ENCODE measurements around the gene KRTAP3-3.
A peak's percentile ranks its signal among the peaks of the same experiment; 100 is the strongest.

The KRTAP3-3 gene

GRCh38 chr17:41015454-41015853 is 21.5 kb upstream of the KRTAP3-3 start:
- WGBS, result 73% methylated on average over 4 of the region's 7 CpGs
- peaks cover 1% of the 10 kb centered on the region for H3K4me1 ChIP-seq (ENCODE audit: control insufficient read depth, insufficient read depth, low read depth, low read length)

GRCh38 chr17:41013606-41014005 is 19.6 kb upstream of the KRTAP3-3 start:
- Histone ChIP-seq H3K9me3 (ENCODE audit: control insufficient read depth, low read length) (no peaks in the 10 kb centered on the region), H2AK5ac (ENCODE audit: low read length, severe bottlenecking) (no peak overlapping the region), H3K23ac (ENCODE audit: low read length in 2 of 2) (no peak overlapping the region), H2AFZ (ENCODE audit: low read depth, low read length) (no peak overlapping the region), H3K27ac (ENCODE audit: low read length, poor library complexity, severe bottlenecking) (no peak overlapping the region), H2BK15ac (ENCODE audit: low read depth, poor library complexity, severe bottlenecking) (no peak overlapping the region), H3K27me3 (ENCODE audit: control insufficient read depth in 1 of 2, insufficient read depth in 1 of 2, low read length in 2 of 2) (no peaks in the 10 kb centered on the region), H3K4me3 (ENCODE audit: insufficient read depth in 1 of 2, low read depth in 1 of 2, low read length in 2 of 2) (no peak overlapping the region), H4K91ac (ENCODE audit: low read length) (no peak overlapping the region), H3K4ac (ENCODE audit: low read depth in 1 of 2, low read length in 2 of 2) (no peak overlapping the region), H3K4me1 (ENCODE audit: control insufficient read depth, insufficient read depth, low read depth, low read length) (no peaks in the 10 kb centered on the region), H3K14ac (ENCODE audit: low read length in 2 of 2) (no peak overlapping the region), H2BK5ac (ENCODE audit: low read depth, low read length, poor library complexity, severe bottlenecking) (no peak overlapping the region), H4K8ac (ENCODE audit: low read length) (no peak overlapping the region), H3K4me2 (ENCODE audit: low read length, poor library complexity, severe bottlenecking) (no peak overlapping the region), H3K79me1 (replicated peaks; ENCODE audit: low read length, poor library complexity, severe bottlenecking) (no peaks in the 10 kb centered on the region), H2BK120ac (ENCODE audit: low read depth, low read length) (no peak overlapping the region), H3K18ac (ENCODE audit: low read depth in 1 of 2, low read length in 2 of 2) (no peak overlapping the region), H3K36me3 (ENCODE audit: control insufficient read depth in 1 of 2, insufficient read depth in 2 of 2, low read depth in 1 of 2, low read length in 2 of 2) (no peaks in the 10 kb centered on the region), H3K9ac (ENCODE audit: low read length) (no peak overlapping the region), H2BK12ac (ENCODE audit: low read length in 2 of 2) (no peak overlapping the region)
- DNase-seq, result no peak
- 17% methylated on average over 1 of the region's 1 CpG for WGBS

More at GRCh38 chr17:41015454-41015853, 21.5 kb upstream of the KRTAP3-3 start:
- no peak overlapping the region for H2BK15ac ChIP-seq (ENCODE audit: low read depth, poor library complexity, severe bottlenecking)
- H4K8ac ChIP-seq (ENCODE audit: low read length), result no peak overlapping the region
- H3K14ac ChIP-seq (ENCODE audit: low read length in 2 of 2), result no peak overlapping the region
- H3K36me3 ChIP-seq (ENCODE audit: control insufficient read depth in 1 of 2, insufficient read depth in 2 of 2, low read depth in 1 of 2, low read length in 2 of 2), result no peaks in the 10 kb centered on the region
- no peak overlapping the region for H2AK5ac ChIP-seq (ENCODE audit: low read length, severe bottlenecking)
- H3K9ac ChIP-seq (ENCODE audit: low read length), result no peak overlapping the region
- H3K79me1 ChIP-seq (replicated peaks; ENCODE audit: low read length, poor library complexity, severe bottlenecking), result no peaks in the 10 kb centered on the region
- no peak overlapping the region for H2BK5ac ChIP-seq (ENCODE audit: low read depth, low read length, poor library complexity, severe bottlenecking)
- no peak overlapping the region for H2BK120ac ChIP-seq (ENCODE audit: low read depth, low read length)
- no peak overlapping the region for H3K4me3 ChIP-seq (ENCODE audit: insufficient read depth in 1 of 2, low read depth in 1 of 2, low read length in 2 of 2)
- DNase-seq, result no peak
- no peak overlapping the region for H4K91ac ChIP-seq (ENCODE audit: low read length)
- H3K23ac ChIP-seq (ENCODE audit: low read length in 2 of 2), result no peak overlapping the region
- H3K4ac ChIP-seq (ENCODE audit: low read depth in 1 of 2, low read length in 2 of 2), result no peak overlapping the region
- no peak overlapping the region for H2BK12ac ChIP-seq (ENCODE audit: low read length in 2 of 2)
- no peak overlapping the region for H3K4me2 ChIP-seq (ENCODE audit: low read length, poor library complexity, severe bottlenecking)
- H2AFZ ChIP-seq (ENCODE audit: low read depth, low read length), result no peak overlapping the region
- H3K18ac ChIP-seq (ENCODE audit: low read depth in 1 of 2, low read length in 2 of 2), result no peak overlapping the region
- H3K27me3 ChIP-seq (ENCODE audit: control insufficient read depth in 1 of 2, insufficient read depth in 1 of 2, low read length in 2 of 2), result no peaks in the 10 kb centered on the region
- no peaks in the 10 kb centered on the region for H3K9me3 ChIP-seq (ENCODE audit: control insufficient read depth, low read length)
- H3K27ac ChIP-seq (ENCODE audit: low read length, poor library complexity, severe bottlenecking), result no peak overlapping the region

GRCh38 chr17:41013181-41013580 is 19.2 kb upstream of the KRTAP3-3 start:
- H2BK120ac ChIP-seq (ENCODE audit: low read depth, low read length), result no peak overlapping the region
- H3K4me2 ChIP-seq (ENCODE audit: low read length, poor library complexity, severe bottlenecking), result no peak overlapping the region
- no peaks in the 10 kb centered on the region for H3K9me3 ChIP-seq (ENCODE audit: control insufficient read depth, low read length)
- no peak overlapping the region for H3K4me3 ChIP-seq (ENCODE audit: insufficient read depth in 1 of 2, low read depth in 1 of 2, low read length in 2 of 2)
- H3K27ac ChIP-seq (ENCODE audit: low read length, poor library complexity, severe bottlenecking), result no peak overlapping the region
- 88% methylated on average over 3 of the region's 3 CpGs for WGBS
- no peak overlapping the region for H3K18ac ChIP-seq (ENCODE audit: low read depth in 1 of 2, low read length in 2 of 2)
- H4K8ac ChIP-seq (ENCODE audit: low read length), result no peak overlapping the region
- H2AFZ ChIP-seq (ENCODE audit: low read depth, low read length), result no peak overlapping the region
- no peaks in the 10 kb centered on the region for H3K36me3 ChIP-seq (ENCODE audit: control insufficient read depth in 1 of 2, insufficient read depth in 2 of 2, low read depth in 1 of 2, low read length in 2 of 2)
- H2BK15ac ChIP-seq (ENCODE audit: low read depth, poor library complexity, severe bottlenecking), result no peak overlapping the region
- peak overlapping the region; percentile 20 for H2AK5ac ChIP-seq (ENCODE audit: low read length, severe bottlenecking)
- H2BK5ac ChIP-seq (ENCODE audit: low read depth, low read length, poor library complexity, severe bottlenecking), result no peak overlapping the region
- H3K4ac ChIP-seq (ENCODE audit: low read depth in 1 of 2, low read length in 2 of 2), result no peak overlapping the region
- H3K79me1 ChIP-seq (replicated peaks; ENCODE audit: low read length, poor library complexity, severe bottlenecking), result no peaks in the 10 kb centered on the region
- H3K23ac ChIP-seq (ENCODE audit: low read length in 2 of 2), result peak overlapping the region in 1 of 2 experiments; percentile 59
- no peak overlapping the region for H3K9ac ChIP-seq (ENCODE audit: low read length)
- no peak for DNase-seq
- H3K14ac ChIP-seq (ENCODE audit: low read length in 2 of 2), result no peak overlapping the region
- H3K4me1 ChIP-seq (ENCODE audit: control insufficient read depth, insufficient read depth, low read depth, low read length), result no peaks in the 10 kb centered on the region
- H2BK12ac ChIP-seq (ENCODE audit: low read length in 2 of 2), result no peak overlapping the region
- no peak overlapping the region for H4K91ac ChIP-seq (ENCODE audit: low read length)
- no peaks in the 10 kb centered on the region for H3K27me3 ChIP-seq (ENCODE audit: control insufficient read depth in 1 of 2, insufficient read depth in 1 of 2, low read length in 2 of 2)

GRCh38 chr17:41012326-41013120 is 18.6 kb upstream of the KRTAP3-3 start:
- H3K79me1 ChIP-seq (replicated peaks; ENCODE audit: low read length, poor library complexity, severe bottlenecking), result no peaks in the 10 kb centered on the region
- H2BK5ac ChIP-seq (ENCODE audit: low read depth, low read length, poor library complexity, severe bottlenecking), result no peak overlapping the region
- no peak overlapping the region for H3K18ac ChIP-seq (ENCODE audit: low read depth in 1 of 2, low read length in 2 of 2)
- no peak overlapping the region for H2BK12ac ChIP-seq (ENCODE audit: low read length in 2 of 2)
- H3K27ac ChIP-seq (ENCODE audit: low read length, poor library complexity, severe bottlenecking), result no peak overlapping the region
- no peak overlapping the region for H3K14ac ChIP-seq (ENCODE audit: low read length in 2 of 2)
- H4K8ac ChIP-seq (ENCODE audit: low read length), result no peak overlapping the region
- 91% methylated on average over 6 of the region's 6 CpGs for WGBS
- H3K4ac ChIP-seq (ENCODE audit: low read depth in 1 of 2, low read length in 2 of 2), result no peak overlapping the region
- no peak overlapping the region for H2BK120ac ChIP-seq (ENCODE audit: low read depth, low read length)
- no peaks in the 10 kb centered on the region for H3K9me3 ChIP-seq (ENCODE audit: control insufficient read depth, low read length)
- no peak overlapping the region for H3K23ac ChIP-seq (ENCODE audit: low read length in 2 of 2)
- peak overlapping the region; percentile 20 for H2AK5ac ChIP-seq (ENCODE audit: low read length, severe bottlenecking)
- no peaks in the 10 kb centered on the region for H3K36me3 ChIP-seq (ENCODE audit: control insufficient read depth in 1 of 2, insufficient read depth in 2 of 2, low read depth in 1 of 2, low read length in 2 of 2)
- no peaks in the 10 kb centered on the region for H3K4me1 ChIP-seq (ENCODE audit: control insufficient read depth, insufficient read depth, low read depth, low read length)
- no peak overlapping the region for H3K9ac ChIP-seq (ENCODE audit: low read length)
- H3K27me3 ChIP-seq (ENCODE audit: control insufficient read depth in 1 of 2, insufficient read depth in 1 of 2, low read length in 2 of 2), result no peaks in the 10 kb centered on the region
- no peak overlapping the region for H3K4me2 ChIP-seq (ENCODE audit: low read length, poor library complexity, severe bottlenecking)
- H2BK15ac ChIP-seq (ENCODE audit: low read depth, poor library complexity, severe bottlenecking), result no peak overlapping the region
- no peak for DNase-seq
- H2AFZ ChIP-seq (ENCODE audit: low read depth, low read length), result no peak overlapping the region
- H4K91ac ChIP-seq (ENCODE audit: low read length), result no peak overlapping the region
- no peak overlapping the region for H3K4me3 ChIP-seq (ENCODE audit: insufficient read depth in 1 of 2, low read depth in 1 of 2, low read length in 2 of 2)
